ENCODE measurements around the gene CDK10.
"Not testable (repeated sequence)": the region's sequence is repeated elsewhere in the genome, so short reads cannot be mapped to it uniquely, and the experiment has no call there.

Gene CDK10

GRCh38 chr16:89696670-89697128 is 10.2 kb downstream of the CDK10 start:
- DNase-seq = no peak

DNA sequence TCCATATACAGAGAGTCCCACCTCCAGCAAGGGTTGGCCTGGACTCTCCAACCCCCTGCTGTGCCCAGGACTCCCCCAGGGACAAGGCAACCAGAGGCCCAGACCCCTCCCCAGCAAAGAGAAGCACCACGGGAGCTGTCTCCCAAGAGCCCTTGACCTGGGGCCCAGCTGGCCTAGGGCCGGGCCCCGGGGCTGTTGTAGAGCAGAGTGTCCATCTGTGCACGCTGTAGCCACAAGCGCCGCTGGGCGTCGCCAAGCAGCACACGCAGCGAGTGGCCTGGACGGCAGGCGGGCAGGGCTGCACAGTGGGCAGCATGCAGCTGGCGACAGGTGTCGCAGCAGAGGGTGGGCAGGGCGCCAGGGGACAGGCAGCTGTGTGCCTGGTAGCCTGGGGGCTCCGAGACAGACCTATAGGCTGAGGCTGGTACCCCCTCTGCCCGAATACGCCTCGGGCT is 10.7 kb downstream of the CDK10 start:
- no peak for DNase-seq

- no peak for DNase-seq
Observed at GRCh38 chr16:89697616-89698331, 11.3 kb downstream of the CDK10 start.

GRCh38 chr16:89698717-89699116 is 12.2 kb downstream of the CDK10 start:
- not testable (repeated sequence) for DNase-seq

DNA sequence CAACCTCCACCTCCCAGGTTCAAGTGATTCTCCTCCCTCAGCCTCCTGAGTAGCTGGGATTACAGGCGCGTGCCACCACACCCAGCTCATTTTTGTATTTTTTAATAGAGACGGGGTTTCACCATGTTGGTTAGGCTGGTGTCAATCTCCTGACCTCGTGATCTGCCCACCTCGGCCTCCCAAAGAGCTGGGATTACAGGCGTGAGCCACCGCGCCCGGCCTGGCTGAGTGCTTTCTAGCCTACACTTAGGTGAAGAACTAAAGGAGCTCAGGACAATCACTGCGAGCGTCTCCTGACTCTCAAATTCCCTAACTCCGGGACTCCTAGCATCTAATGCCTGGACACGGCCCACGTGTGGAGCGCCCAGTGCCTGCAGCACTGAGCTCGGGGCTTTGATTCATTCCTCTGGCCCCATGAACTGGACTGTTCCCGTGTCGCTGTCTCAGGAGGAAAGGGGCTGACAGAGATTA is 13.2 kb downstream of the CDK10 start:
- not testable (repeated sequence) for DNase-seq

DNA sequence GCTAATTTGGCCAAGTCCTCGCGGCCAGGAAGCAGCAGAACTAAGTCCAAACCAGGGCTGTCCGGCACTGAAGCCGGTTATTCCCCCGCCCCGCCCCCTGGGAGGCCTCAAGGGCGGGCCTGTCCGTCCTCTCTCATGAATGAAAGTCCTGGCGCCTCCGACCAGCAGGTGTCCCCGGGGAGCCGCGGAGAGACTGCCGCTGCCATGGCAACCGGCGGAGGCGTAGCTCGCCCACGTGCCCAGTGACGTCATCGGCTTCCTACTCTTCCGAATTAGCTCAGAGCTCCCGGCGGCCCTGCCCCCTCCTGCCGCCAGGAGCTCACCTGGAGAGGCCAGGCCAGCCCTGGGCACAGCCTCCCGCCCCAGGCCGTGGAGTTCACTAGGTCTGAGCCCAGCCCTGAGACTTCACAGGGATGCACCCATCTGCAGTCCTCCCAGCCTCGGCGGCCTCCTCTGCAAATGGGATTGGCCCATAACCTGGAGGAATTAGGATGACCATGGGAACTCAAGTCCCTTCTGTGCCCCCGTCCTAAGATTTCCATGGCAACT is 13.7 kb downstream of the CDK10 start:
- peak; percentile 98 to 99 for DNase-seq

DNA sequence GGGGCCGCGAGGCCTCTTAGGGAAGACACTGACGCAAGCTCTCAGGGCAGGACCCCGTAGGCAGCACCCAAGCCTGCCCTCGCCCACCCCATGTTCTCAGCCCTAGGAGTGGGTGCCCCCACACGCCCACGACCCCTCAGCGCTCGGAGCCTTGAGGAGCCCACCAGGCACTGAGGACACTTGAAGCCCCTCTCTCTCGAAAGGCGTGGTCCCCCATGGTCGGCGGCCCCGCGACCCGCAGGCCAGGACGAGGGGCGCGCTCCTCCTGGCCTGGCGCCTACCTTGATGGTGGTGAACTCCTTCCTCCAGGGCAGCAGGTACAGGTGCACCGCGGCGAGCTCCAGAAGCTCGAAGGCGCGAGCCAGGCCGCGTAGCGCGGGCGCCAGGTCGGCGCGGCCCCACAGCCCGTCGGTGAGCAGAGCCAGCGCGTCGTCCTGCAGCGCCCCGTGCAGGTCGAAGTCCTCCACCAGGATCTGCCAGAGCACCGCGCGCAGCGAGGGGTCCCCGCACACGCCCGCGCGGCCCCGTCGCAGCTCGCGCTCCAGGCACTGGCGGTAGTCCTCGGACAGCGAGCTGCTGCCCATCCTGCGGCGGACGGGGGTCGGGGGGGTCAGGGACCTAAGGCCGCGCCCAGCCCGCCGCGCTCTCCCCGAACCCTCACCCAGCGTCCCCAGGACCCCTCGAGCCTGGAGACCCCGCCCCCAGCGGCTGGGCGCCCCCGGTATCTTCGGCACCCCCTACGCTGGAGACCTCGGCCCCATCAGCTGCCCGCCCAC is 14.3 kb downstream of the CDK10 start:
- DNase-seq = peak; percentile 46 to 54

GRCh38 chr16:89701425-89702406 is 15.2 kb downstream of the CDK10 start, which contains the start of gene SPATA2L:
SPATA2L (minus strand) TSS chr16:89701705; CDS start chr16:89701232, 473 bp downstream.
- peak; percentile 96 to 97 for DNase-seq

DNA sequence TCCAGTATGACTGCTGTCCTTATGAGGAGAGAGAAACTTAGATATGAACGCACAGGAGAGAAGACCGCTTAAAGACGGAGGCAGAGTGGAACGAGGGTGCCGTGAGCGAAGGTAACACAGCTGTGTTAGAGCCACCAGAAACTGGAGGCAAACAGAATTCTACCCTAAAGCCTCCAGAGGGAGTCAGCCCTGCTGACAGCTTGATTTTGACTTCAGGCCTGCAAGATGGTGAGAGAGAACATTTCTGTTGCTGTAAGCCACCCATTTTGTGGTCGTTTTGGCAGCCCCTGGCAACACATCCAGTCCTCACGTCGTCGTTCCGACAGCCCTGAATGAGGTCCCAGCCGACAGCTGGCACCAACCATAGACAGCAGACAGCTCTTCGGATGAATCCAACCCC is 17.8 kb downstream of the CDK10 start:
- no peak for DNase-seq

- no peak for DNase-seq
Observed at GRCh38 chr16:89705006-89705405, 18.5 kb downstream of the CDK10 start.

DNA sequence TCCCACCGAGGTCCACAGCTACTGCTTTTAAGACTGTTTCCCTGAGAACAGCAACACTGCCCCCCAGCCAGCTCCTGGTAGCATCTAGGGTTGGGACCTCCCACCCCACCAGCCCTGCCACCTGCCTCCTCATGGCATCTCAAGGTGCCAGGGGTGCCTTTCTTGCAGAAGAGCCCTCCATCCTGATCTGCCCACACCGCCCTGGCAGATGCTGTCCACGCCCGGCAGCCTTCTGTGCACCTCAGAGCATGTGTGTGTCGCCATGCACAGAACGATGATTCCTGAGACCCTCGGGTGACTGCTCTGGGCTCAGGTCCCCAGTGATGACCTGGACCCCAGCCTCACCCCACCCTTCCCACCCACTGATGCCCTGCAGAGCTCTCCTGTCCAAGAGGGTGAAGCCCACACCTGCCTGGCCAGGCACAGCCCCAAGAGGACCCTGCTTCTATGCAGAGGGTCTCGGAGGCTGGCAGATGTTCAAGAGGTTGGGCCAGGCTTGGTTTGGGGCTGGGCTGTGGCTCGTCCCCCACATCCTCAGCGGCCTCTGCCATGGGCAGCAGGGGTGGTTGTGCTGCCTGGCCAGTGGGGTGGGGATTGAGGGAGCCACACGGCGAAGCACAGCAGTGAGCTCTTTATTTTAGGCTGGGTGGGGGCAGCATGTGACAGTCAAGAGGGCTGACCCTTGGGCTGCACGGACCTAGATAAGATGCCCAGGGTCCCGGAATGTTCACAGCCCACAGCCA is 20.2 kb downstream of the CDK10 start:
- no peak for DNase-seq

GRCh38 chr16:89707695-89708094 is 21.2 kb downstream of the CDK10 start:
- DNase-seq = no peak

GRCh38 chr16:89708481-89708931 is 22.0 kb downstream of the CDK10 start:
- no peak for DNase-seq

DNA sequence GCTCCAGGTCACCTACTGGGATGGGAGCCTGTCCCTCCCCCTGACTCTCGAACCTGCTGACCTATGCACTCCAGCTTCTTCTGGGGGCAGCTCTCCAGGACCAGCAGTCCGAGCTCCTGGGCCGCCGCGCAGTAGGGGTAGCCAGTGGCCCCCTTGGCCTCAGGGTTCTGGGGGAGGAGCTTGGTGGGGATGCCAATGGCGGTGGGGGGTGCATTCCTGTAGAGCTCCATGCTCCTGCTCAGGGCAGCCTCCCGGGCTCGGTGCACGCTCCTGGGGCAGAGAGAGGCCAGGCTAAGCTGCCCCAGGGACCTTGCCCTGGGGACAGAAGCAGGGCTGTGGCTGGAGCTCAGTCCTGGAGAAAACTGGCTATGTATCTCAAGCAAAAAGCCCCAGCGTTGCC is 22.7 kb downstream of the CDK10 start:
- no peak for DNase-seq

GRCh38 chr16:89709716-89710432 is 23.4 kb downstream of the CDK10 start:
- DNase-seq = no peak

GRCh38 chr16:89710709-89711564 is 24.4 kb downstream of the CDK10 start:
- no peak for DNase-seq

- DNase-seq = peak; percentile 86 to 87
Observed at GRCh38 chr16:89711601-89712273, 25.2 kb downstream of the CDK10 start.

GRCh38 chr16:89712274-89712781 is 25.8 kb downstream of the CDK10 start:
- no peak for DNase-seq

DNA sequence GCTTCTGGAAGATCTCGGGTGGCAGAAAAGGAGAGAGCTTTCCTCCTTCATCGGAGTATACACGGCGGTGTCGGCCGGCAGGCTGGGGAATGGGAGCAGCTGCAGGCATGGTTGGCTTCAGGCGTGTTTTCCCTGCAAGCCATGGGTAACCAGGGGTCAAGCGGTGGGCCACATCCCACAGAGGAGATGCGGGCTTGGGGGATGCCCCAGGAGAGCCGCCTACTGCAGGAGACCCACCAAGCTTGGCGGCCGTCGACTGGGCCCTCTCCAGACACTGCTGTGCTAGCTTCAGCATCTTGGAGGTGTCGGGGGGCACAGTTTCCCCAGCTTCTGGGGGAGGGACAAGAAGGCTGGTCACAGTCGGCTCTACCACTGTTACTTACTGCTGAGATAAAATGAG is 30.0 kb downstream of the CDK10 start:
- no peak for DNase-seq
